Stimulated activated CD4-positive, alpha-beta T cell treated with anti-CD3 and anti-CD28 coated beads, Interleukin-15, amount 100 ng/mL, for 1 hour (primary cell): Measurements from ENCODE around the gene WDR70.
"Not testable (repeated sequence)": the region's sequence is repeated elsewhere in the genome, so short reads cannot be mapped to it uniquely, and the experiment has no call there.

Source experiments
- DNase-seq, 2 donors: peaks; one replicate each; pipeline ENCODE4 v3.0.0-alpha.2; 2020; ENCODE audit warnings: low read depth in 1 of 2, low spot score in 1 of 2

Gene WDR70

GRCh38 chr5:37453252-37453651 lies 74.1 kb downstream of the WDR70 start:
- not testable (repeated sequence) for DNase-seq

GRCh38 chr5:37454402-37455055 lies 75.4 kb downstream of the WDR70 start:
- not testable (repeated sequence) for DNase-seq

GRCh38 chr5:37463191-37464051 lies 84.3 kb downstream of the WDR70 start:
- not testable (repeated sequence) for DNase-seq

- DNase-seq: not testable (repeated sequence)
These were observed 85.5 kb downstream of the WDR70 start for GRCh38 chr5:37464581-37464980.

GRCh38 chr5:37469383-37469782 lies 90.3 kb downstream of the WDR70 start:
- not testable (repeated sequence) for DNase-seq

- no peak for DNase-seq
These were observed 92.6 kb downstream of the WDR70 start for GRCh38 chr5:37471666-37472197.

- DNase-seq: no peak
These were observed 98.3 kb downstream of the WDR70 start for GRCh38 chr5:37477426-37477825.

- DNase-seq: no peak
These were observed 99.2 kb downstream of the WDR70 start for GRCh38 chr5:37478121-37478894.

GRCh38 chr5:37481395-37481794 lies 102.3 kb downstream of the WDR70 start:
- not testable (repeated sequence) for DNase-seq

- no peak for DNase-seq
These were observed 111.1 kb downstream of the WDR70 start for GRCh38 chr5:37490120-37490810.

- no peak for DNase-seq
These were observed 111.8 kb downstream of the WDR70 start for GRCh38 chr5:37490931-37491330.

GRCh38 chr5:37492778-37493555 lies 113.8 kb downstream of the WDR70 start:
- DNase-seq: no peak

- DNase-seq: no peak
These were observed 115.6 kb downstream of the WDR70 start for GRCh38 chr5:37494756-37495155.

- no peak for DNase-seq
These were observed 116.1 kb downstream of the WDR70 start for GRCh38 chr5:37495210-37495609.

GRCh38 chr5:37495668-37496347 lies 116.7 kb downstream of the WDR70 start:
- DNase-seq: no peak

- no peak for DNase-seq
These were observed 117.9 kb downstream of the WDR70 start for GRCh38 chr5:37496902-37497445.

GRCh38 chr5:37501152-37501551 lies 122.0 kb downstream of the WDR70 start:
- DNase-seq: no peak

GRCh38 chr5:37506241-37506640 lies 127.1 kb downstream of the WDR70 start:
- DNase-seq: no peak

- no peak for DNase-seq
These were observed 127.6 kb downstream of the WDR70 start for GRCh38 chr5:37506722-37507121.
